ENCODE measurements around the gene TGFB1I1.
"Not testable (repeated sequence)": the region's sequence is repeated elsewhere in the genome, so short reads cannot be mapped to it uniquely, and the experiment has no call there.

The TGFB1I1 gene

DNA sequence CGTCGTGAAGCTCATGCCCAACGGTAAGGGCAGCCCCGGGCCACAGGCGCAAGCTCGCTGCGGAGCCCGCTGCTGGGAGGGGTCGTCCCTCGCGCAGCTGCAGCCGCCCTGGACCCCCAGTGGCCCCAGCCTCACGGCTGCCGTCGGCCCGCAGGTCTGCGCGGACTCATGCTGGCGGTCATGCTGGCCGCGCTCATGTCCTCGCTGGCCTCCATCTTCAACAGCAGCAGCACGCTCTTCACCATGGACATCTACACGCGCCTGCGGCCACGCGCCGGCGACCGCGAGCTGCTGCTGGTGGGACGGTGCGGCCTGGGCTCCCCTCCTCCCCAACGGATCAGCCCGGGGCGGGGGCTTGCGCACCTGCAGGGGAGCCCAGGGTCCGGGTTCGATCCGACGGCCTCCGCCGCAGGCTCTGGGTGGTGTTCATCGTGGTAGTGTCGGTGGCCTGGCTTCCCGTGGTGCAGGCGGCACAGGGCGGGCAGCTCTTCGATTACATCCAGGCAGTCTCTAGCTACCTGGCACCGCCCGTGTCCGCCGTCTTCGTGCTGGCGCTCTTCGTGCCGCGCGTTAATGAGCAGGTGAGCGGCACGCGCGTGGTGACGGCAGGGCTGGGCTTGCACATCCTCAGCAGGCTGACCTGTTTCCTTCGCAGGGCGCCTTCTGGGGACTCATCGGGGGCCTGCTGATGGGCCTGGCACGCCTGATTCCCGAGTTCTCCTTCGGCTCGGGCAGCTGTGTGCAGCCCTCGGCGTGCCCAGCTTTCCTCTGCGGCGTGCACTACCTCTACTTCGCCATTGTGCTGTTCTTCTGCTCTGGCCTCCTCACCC, 16.7 kb downstream of the TGFB1I1 start:
- DNase-seq = no peak

DNA sequence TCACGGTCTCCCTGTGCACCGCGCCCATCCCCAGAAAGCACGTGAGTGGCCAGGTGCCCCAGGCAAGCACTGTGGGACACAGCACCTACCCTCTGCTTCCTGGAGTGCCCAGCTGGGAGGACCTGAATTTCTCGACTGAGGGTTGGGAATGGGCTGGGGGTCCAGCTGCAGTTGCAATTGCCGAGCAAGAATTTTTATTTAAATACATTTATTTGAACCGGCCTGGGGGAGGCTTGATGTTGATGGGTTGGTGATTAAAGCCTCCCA, 17.3 kb downstream of the TGFB1I1 start:
- no peak for DNase-seq

DNA sequence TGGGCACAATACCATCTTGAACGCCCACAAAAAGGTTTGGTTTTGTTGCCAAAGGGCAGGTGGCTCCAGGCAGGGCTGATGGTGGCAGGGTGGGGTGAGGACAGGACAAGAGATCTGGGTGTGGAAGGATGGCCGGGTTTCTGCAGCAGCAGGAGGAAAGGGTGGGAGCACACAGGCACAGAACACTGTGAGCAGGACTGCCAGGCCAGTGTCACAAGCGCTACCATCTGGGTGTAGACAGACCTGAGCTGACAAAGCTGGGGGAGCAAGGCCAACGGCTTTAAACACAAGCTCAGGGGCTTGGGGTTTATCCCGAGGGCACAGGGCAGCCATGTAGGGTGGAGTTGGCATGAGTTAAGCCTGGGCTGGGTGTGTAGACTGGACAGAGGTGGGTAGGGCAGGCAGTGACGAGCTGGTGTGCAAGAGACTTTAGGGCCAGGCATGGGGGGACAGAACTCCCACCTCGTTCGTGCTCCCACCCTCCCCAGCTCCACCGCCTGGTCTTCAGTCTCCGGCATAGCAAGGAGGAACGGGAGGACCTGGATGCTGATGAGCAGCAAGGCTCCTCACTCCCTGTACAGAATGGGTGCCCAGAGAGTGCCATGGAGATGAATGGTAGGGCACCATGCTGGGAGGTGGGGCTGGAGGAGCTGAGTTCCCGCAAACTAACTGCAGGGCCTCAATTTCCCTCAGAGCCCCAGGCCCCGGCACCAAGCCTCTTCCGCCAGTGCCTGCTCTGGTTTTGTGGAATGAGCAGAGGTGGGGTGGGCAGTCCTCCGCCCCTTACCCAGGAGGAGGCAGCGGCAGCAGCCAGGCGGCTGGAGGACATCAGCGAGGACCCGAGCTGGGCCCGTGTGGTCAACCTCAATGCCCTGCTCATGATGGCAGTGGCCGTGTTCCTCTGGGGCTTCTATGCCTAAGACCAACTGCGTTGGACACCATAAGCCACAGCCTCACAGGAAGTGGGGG, 17.9 kb downstream of the TGFB1I1 start:
- DNase-seq = no peak

GRCh38 chr16:31491778-31492418, 19.9 kb downstream of the TGFB1I1 start:
- DNase-seq = no peak

DNA sequence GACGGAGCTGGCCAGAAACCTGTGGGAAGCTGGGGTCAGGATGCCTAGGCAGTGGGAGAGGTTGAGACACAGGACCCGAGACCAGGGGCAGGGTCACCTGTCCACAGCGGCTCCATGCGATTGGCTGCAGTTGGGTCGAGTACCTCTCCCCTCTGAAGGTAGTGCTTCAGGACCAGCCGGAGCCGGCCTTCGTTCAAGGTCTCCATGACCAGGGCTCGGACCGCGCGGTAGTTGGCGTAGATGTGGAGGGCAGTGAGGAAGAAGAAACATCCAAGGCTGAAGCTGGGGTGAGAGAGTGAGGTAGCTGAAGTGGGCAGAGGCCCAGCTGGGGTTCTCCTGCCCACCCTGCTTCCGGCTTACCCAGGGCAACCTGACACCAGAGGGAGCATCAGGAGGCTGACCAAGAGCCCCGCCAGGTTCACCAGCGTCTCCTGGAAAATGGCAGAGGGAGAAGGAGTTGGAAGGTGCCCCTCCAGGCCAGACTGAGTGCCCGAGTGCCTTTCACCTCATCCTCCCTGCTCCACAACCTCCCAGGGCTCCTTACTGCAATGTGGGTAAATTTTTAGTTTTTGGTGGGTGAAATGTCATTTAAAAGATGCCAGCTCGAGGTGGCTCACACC, 21.7 kb downstream of the TGFB1I1 start:
- DNase-seq = no peak

GRCh38 chr16:31496670-31497069, 24.7 kb downstream of the TGFB1I1 start:
- no peak for DNase-seq

GRCh38 chr16:31498493-31498892, 26.5 kb downstream of the TGFB1I1 start:
- no peak for DNase-seq

- no peak for DNase-seq
Observed at GRCh38 chr16:31499928-31500327, 28.0 kb downstream of the TGFB1I1 start.

DNA sequence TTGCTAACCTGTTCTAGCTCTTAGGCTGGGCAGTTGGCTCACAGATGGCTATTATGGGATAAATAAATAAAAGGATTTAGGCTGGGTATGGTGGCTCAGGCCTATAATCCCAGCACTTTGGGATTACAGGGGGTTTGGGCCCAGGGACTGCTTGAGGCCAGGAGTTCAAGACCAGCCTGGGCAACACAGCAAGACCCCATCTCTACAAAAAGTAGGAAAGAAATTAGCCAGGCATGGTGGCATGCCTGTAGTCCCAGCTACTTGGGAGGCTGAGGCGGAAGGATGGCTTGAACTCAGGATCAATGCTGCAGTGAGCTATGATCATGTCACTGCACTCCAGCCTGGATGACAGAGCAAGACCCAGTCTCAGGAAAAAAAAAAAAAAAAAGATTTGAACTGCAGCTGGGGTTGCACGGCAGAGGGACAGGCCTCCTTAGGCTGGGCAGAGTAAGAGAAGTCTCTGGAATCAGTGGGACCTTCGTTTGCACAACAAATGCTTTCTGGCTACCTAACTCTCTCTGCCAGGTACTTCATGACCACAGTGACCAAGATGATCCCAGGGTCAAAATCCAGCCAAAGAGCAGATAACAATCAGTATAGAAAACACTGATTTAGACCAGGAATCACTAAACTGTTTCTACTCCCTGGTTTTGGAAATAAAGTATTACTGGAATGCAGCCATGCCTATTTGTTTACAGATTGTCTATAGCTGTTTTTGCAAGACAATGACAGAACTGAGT, 29.4 kb downstream of the TGFB1I1 start:
- no peak for DNase-seq

DNA sequence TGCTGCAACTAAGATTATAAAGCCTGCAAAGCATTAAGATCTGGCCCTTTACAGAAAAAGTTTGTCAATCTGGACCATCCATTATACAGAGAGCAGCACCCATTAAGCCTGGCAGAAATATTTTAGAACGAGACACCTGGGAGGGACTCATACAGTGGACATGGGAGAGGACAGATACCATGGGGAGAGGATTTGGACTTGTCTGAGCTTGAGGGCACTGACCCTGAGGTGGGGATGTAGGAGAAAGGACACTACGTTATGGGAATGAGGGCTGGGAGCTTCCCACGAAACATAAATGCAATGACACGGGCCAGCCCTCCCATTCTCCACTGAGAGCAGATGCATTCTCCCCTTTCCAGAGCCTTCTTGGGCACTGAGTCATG, 30.0 kb downstream of the TGFB1I1 start:
- no peak for DNase-seq

DNA sequence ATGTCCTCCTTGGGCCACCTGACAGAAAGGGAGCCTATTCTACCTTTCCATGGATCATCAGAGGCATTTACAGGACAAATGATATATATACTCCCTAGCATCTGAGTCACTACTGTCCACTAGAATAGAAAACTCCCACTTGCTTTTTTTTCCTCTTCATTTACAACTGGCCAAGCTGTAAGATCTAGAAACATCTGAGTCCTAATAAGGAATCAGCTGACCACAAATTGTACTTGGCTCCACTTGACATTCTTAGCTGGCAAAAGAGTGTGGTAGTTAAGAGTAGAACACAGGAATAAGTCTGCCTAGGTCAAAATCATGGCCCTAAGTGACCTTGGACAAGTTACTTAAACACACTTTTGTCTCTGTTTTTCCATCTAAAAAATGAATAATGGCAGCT, 31.0 kb downstream of the TGFB1I1 start:
- no peak for DNase-seq

DNA sequence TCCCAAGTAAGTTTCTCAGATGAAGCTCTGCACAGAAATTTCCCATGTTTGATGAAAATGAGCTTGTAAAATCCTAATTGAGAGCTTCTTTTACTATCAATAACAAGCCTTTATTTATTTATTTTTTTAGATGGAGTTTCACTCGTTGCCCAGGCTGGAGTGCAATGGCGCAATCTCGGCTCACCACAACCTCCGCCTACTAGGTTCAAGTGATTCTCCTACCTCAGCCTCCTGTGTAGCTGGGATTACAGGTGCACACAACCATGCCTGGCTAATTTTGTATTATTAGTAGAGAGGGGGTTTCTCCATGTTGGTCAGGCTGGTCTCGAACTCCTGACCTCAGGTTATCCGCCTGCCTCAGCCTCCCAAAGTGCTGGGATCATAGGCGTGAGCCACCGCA, 31.6 kb downstream of the TGFB1I1 start:
- DNase-seq = not testable (repeated sequence)

GRCh38 chr16:31504159-31504558, 32.2 kb downstream of the TGFB1I1 start:
- no peak for DNase-seq

- no peak for DNase-seq
Observed at GRCh38 chr16:31505483-31505882, 33.5 kb downstream of the TGFB1I1 start.

- no peak for DNase-seq
Observed at GRCh38 chr16:31507617-31507928, 35.6 kb downstream of the TGFB1I1 start.

- DNase-seq = peak; percentile 82 to 84
Observed at GRCh38 chr16:31507929-31508705, 36.2 kb downstream of the TGFB1I1 start, which contains the start of gene RUSF1. Gene RUSF1 (minus strand): TSS chr16:31508391. CDS start chr16:31508373, 18 bp downstream.

DNA sequence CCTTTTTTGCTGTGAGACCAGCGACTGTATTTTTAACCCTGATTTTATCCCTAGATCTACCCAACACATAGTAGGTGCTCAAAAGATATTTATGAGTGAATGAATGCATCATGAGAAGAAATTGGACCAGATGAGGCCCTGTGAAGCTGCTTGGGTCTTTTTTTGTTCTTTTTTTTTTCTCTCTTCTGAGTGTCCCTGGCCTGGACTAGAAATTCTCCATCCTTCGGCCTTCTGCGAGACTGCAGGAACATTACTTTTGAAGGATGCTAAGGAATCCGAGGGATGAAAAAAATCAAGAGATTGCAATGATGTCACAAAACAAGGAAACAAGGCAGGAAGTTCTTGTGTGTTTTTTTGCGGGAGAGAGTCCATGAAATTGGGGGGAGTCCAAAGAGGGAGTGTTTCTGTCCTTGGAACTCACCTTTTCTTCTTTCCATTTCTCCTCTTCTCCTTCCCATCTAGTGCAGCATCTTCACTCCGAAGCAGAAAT, 36.8 kb downstream of the TGFB1I1 start:
- DNase-seq = no peak

- DNase-seq = no peak
Observed at GRCh38 chr16:31513126-31513525, 41.2 kb downstream of the TGFB1I1 start.

DNA sequence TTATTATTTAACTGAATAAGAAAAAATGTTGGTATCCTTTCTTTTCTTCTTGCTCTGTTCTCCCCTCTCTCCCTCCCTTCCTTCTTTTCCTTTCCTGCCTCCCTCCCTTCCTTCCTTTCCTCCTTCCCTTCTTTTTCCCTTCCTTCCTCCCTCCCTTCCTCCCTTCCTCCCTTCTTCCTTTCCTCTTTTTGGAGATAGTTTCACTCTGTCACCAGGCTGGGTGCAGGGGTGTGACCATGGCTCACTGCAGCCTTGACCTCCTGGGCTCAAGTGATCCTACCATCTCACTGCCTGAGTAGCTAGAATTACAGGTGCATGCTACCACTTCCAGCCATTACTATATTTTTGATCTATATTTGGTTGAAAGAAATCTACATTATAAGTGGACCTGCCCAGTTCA, 41.9 kb downstream of the TGFB1I1 start:
- no peak for DNase-seq

DNA sequence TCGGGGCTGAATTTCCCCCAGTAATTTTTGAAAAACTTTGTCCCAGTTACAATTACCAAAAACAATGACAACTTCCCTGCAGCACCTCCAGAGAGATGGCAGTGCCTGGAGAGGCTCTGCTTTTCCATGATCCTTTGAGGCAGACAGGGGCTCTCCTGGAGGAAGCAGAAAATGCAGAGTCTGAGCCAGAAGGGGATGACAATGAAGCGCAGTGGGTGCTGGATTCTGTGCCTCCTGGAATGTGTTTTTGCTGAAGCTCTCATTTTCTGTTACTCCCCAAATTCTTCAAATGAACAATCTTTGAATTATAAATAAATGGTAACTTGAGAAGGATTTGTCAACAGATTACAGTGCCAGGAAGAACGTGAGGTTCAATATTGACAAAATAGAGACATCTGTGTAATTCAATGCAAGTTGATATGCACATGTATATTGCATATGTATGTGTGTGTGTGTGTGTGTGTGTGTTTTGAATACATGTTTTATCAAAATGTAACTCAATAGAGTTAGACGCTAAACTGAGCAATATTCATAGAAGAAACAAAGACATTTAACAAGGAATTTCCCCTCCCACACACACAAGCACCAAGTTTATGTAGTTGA, 45.9 kb downstream of the TGFB1I1 start:
- no peak for DNase-seq
